H1 (cell line): Measurements from ENCODE around the gene MAN1C1. TPM values are rescaled to one million over a fixed set of nuclear protein-coding genes. Genes with fewer than 3 reads are reported as not detected.

ENCODE experiments used
- CTCF ChIA-PET: fragments of 300-600 bp; sonication (Branson Sonifier 250); formaldehyde crosslinking; loops from one replicate; lab custom pipeline; 2021; ENCODE audit not compliant: partially characterized antibody; lab: Charles Lee
- POLR2A ChIA-PET: fragments of 300-600 bp; sonication (Branson Sonifier 250); formaldehyde crosslinking; loops from one replicate; lab custom pipeline; 2021; ENCODE audit warnings: inconsistent platforms; ENCODE audit not compliant: partially characterized antibody; lab: Charles Lee
- DNase-seq, 2 experiments: peaks; one replicate each; pipeline versions ENCODE4 v3.0.0 to v3.0.0-alpha.2; 2010 to 2022; ENCODE audit warnings: low spot score in 2 of 2, low read depth in 1 of 2, mixed read lengths in 1 of 2
- FAIRE-seq: peaks from 2 replicates; lab custom pipeline; 2011; peaks lifted over from hg19 to GRCh38; lab: Jason Lieb, UNC
- H2AFZ ChIP-seq: 2 replicates; pipeline ENCODE4 v1.8.1; 2012; ENCODE audit warnings: low read length, inconsistent platforms
- H2AK5ac ChIP-seq: 2 replicates; pipeline ENCODE4 v1.6.1; 2013; ENCODE audit warnings: low read depth, low read length
- H2BK120ac ChIP-seq: replicated peaks from 2 replicates; pipeline ENCODE3; 2013; ENCODE audit warnings: low read depth, low read length, inconsistent platforms
- H2BK12ac ChIP-seq: 2 replicates; pipeline ENCODE4 v1.6.1; 2013; ENCODE audit warnings: low read depth, low read length
- H2BK15ac ChIP-seq: 2 replicates; pipeline ENCODE4 v1.6.1; 2013; ENCODE audit warnings: low read length
- H2BK20ac ChIP-seq: 2 replicates; pipeline ENCODE4 v1.6.1; 2013; ENCODE audit warnings: low read length
- H2BK5ac ChIP-seq: 2 replicates; pipeline ENCODE4 v1.6.1; 2013; ENCODE audit warnings: low read depth, low read length
- H3K14ac ChIP-seq: 2 replicates; pipeline ENCODE4 v1.6.1; 2013; ENCODE audit warnings: inconsistent platforms; ENCODE audit not compliant: insufficient read length
- H3K18ac ChIP-seq: 2 replicates; pipeline ENCODE4 v1.6.1; 2013; ENCODE audit warnings: low read length; ENCODE audit errors: extremely low read depth
- H3K23ac ChIP-seq: 2 replicates; pipeline ENCODE4 v1.6.1; 2013; ENCODE audit warnings: inconsistent platforms; ENCODE audit not compliant: insufficient read length
- H3K23me2 ChIP-seq: 2 replicates; pipeline ENCODE4 v1.6.1; 2013; ENCODE audit warnings: low read depth, low read length
- H3K27ac ChIP-seq: 2 replicates; pipeline ENCODE4 v1.6.1; 2011; ENCODE audit warnings: low read depth, low read length, inconsistent platforms
- H3K27me3 ChIP-seq, 4 experiments: replicated peaks in 1 of 4; 1 replicate in 1 of 4; 2 replicates in 3 of 4; pipeline versions ENCODE4 v1.6.1 to v1.8.1; 2011 to 2013; ENCODE audit warnings: low read length in 3 of 4, mild to moderate bottlenecking in 3 of 4, inconsistent platforms in 2 of 4, mixed read lengths in 2 of 4, moderate library complexity in 1 of 4; ENCODE audit not compliant: control insufficient read depth in 3 of 4, insufficient read depth in 3 of 4; ENCODE audit errors: extremely low read depth in 1 of 4
- H3K36me3 ChIP-seq, 4 experiments: 2 replicates each; pipeline versions ENCODE4 v1.6.1 to v1.8.1; 2011 to 2013; ENCODE audit warnings: mild to moderate bottlenecking in 4 of 4, low read length in 3 of 4, moderate library complexity in 2 of 4, control low read depth in 1 of 4, inconsistent platforms in 1 of 4; ENCODE audit not compliant: insufficient read depth in 4 of 4, control insufficient read depth in 2 of 4
- H3K4ac ChIP-seq: replicated peaks from 2 replicates; pipeline ENCODE3; 2013; ENCODE audit warnings: low read length, low read depth, mixed read lengths, inconsistent platforms; ENCODE audit not compliant: insufficient read length
- H3K4me1 ChIP-seq, 4 experiments: replicated peaks in 1 of 4; 1 replicate in 1 of 4; 2 replicates in 3 of 4; pipeline versions ENCODE4 v1.6.1 to v1.8.1; 2011 to 2013; ENCODE audit warnings: low read length in 3 of 4, inconsistent platforms in 2 of 4, mixed read lengths in 1 of 4; ENCODE audit not compliant: insufficient read depth in 4 of 4, control insufficient read depth in 3 of 4
- H3K4me2 ChIP-seq, 2 experiments: 2 replicates each; pipeline versions ENCODE4 v1.6.1 to v1.8.1; 2011 to 2013; ENCODE audit warnings: low read depth in 2 of 2, low read length in 2 of 2, control low read depth in 1 of 2, inconsistent platforms in 1 of 2, mild to moderate bottlenecking in 1 of 2; ENCODE audit not compliant: insufficient read depth in 1 of 2
- H3K4me3 ChIP-seq, 4 experiments: fragments of 200-600, 300-600 bp in 1 of 4; sonication (generic), shearing (Covaris generic), sonication (Bioruptor Twin) in 1 of 4; 2 replicates each; pipeline versions ENCODE4 v1.5.1 to v1.8.1; 2011 to 2016; ENCODE audit warnings: low read length in 4 of 4, low read depth in 3 of 4, control low read depth in 2 of 4, inconsistent platforms in 2 of 4, mild to moderate bottlenecking in 2 of 4, mixed read lengths in 1 of 4, moderate library complexity in 1 of 4; ENCODE audit not compliant: insufficient read depth in 2 of 4; ENCODE audit errors: extremely low read depth in 1 of 4
- H3K56ac ChIP-seq: replicated peaks from 2 replicates; pipeline ENCODE3; 2013; ENCODE audit warnings: low read depth, mild to moderate bottlenecking, mixed read lengths, low read length, inconsistent platforms; ENCODE audit not compliant: insufficient read length
- H3K79me1 ChIP-seq: 2 replicates; pipeline ENCODE4 v1.6.1; 2013; ENCODE audit warnings: low read depth, low read length, control low read depth
- H3K79me2 ChIP-seq, 2 experiments: 2 replicates each; pipeline versions ENCODE4 v1.6.1 to v1.8.1; 2012 to 2013; ENCODE audit warnings: low read length in 2 of 2, mild to moderate bottlenecking in 2 of 2, inconsistent platforms in 1 of 2; ENCODE audit not compliant: insufficient read depth in 2 of 2, control insufficient read depth in 1 of 2
- H3K9ac ChIP-seq, 4 experiments: replicated peaks in 1 of 4; 1 replicate in 1 of 4; 2 replicates in 3 of 4; pipeline versions ENCODE4 v1.6.1 to v1.8.1; 2011 to 2013; ENCODE audit warnings: low read depth in 3 of 4, low read length in 3 of 4, control low read depth in 2 of 4, mild to moderate bottlenecking in 2 of 4, moderate library complexity in 2 of 4, inconsistent platforms in 1 of 4; ENCODE audit errors: extremely low read depth in 1 of 4
- H3K9me3 ChIP-seq, 2 experiments: 2 replicates each; pipeline versions ENCODE4 v1.6.1 to v1.8.1; 2012 to 2013; ENCODE audit warnings: mild to moderate bottlenecking in 2 of 2, moderate library complexity in 2 of 2, control low read depth in 1 of 2, inconsistent platforms in 1 of 2, low read depth in 1 of 2, low read length in 1 of 2, mixed read lengths in 1 of 2; ENCODE audit not compliant: insufficient read depth in 2 of 2
- H4K20me1 ChIP-seq, 2 experiments: replicated peaks in 1 of 2; 2 replicates each; pipeline versions ENCODE3 to v1.8.1; 2011 to 2013; ENCODE audit warnings: inconsistent platforms in 2 of 2, low read length in 2 of 2, mild to moderate bottlenecking in 1 of 2; ENCODE audit not compliant: insufficient read depth in 2 of 2, control insufficient read depth in 1 of 2
- H4K5ac ChIP-seq: 2 replicates; pipeline ENCODE4 v1.6.1; 2013; ENCODE audit warnings: low read length, low read depth, mixed read lengths, inconsistent platforms; ENCODE audit not compliant: insufficient read length
- H4K8ac ChIP-seq: 2 replicates; pipeline ENCODE4 v1.8.0; 2013; ENCODE audit warnings: mild to moderate bottlenecking, moderate library complexity, low read length, inconsistent platforms; ENCODE audit not compliant: insufficient read depth; ENCODE audit errors: extremely low read depth
- H4K91ac ChIP-seq: replicated peaks from 2 replicates; pipeline ENCODE3; 2013; ENCODE audit warnings: low read length, mixed read lengths, inconsistent platforms; ENCODE audit not compliant: insufficient read length
- CREB1 ChIP-seq: IDR thresholded peaks from 2 replicates; pipeline ENCODE4 v1.6.1; 2012; ENCODE audit warnings: inconsistent platforms
- JUN ChIP-seq: IDR thresholded peaks from 2 replicates; pipeline ENCODE4 v1.6.1; 2011; ENCODE audit warnings: low read depth, mild to moderate bottlenecking, improper control_type of control experiment, low read length
- SUZ12 ChIP-seq: fragments of 200-600 bp; sonication (generic); IDR thresholded peaks from 2 replicates; pipeline ENCODE4 v1.6.1; 2012; ENCODE audit warnings: mild to moderate bottlenecking, inconsistent platforms, low read length, moderate library complexity, mixed read lengths
- WGBS, 2 experiments: shearing (Covaris generic) in 1 of 2; methylation state at CpG; one replicate each; pipeline versions ENCODE4 v1.1.6 to v1.1.7; 2013 to 2015; ENCODE audit warnings: low lambda C conversion rate in 2 of 2, mixed read lengths in 2 of 2, inconsistent platforms in 1 of 2, low coverage in 1 of 2, missing lambda C conversion rate in 1 of 2; ENCODE audit not compliant: insufficient replicate concordance in 2 of 2, insufficient coverage in 1 of 2, insufficient read length in 1 of 2; ENCODE audit errors: extremely low coverage in 1 of 2, missing lambda C conversion rate in 1 of 2; 5-methylcytosine and 5-hydroxymethylcytosine counted together
- polyA plus RNA-seq, 7 experiments: library from polyadenylated mRNA; depleted of rRNA in 3 of 7; stranded (reverse) in 5 of 7; unstranded in 2 of 7; fragments of >200 nt in 5 of 7; fragments of 200-250 nt in 2 of 7; gene quantifications; 1 replicate in 5 of 7; 2 replicates in 1 of 7; 4 replicates in 1 of 7; pipeline versions ENCODE4 v1.2.1 to v1.2.3, GENCODE V29; 2011 to 2013; ENCODE audit warnings: missing spikeins in 2 of 7, mixed read lengths in 2 of 7
- total RNA-seq: library from RNA; stranded (reverse); fragmentation: NEBNext Ultra II Directional; extraction: Animal tissue kit (Norgen Biotek cat#: 25700); gene quantifications from 2 replicates; pipeline ENCODE4 v1.2.1, GENCODE V29; 2021

Gene MAN1C1
- total and polyA plus RNA-seq, 2 of the 8 experiments (the other 6 are each of a cell fraction or from before 2014, with no cell fraction given): 7.8 to 15.2 TPM

- H2BK20ac ChIP-seq: no peak overlapping the region
- H2BK12ac ChIP-seq: no peak overlapping the region
- no peak overlapping the region for H2BK5ac ChIP-seq
- 98% methylated on average over 5 of the region's 5 CpGs; no CpG with 5 or more reads in 1 of the 2 experiments for WGBS, 2 experiments
- no peaks in the 10 kb centered on the region for H3K4me1 ChIP-seq
- no peak overlapping the region for H4K5ac ChIP-seq
- peaks cover 2 to 4% of the 10 kb centered on the region in 2 experiments for H4K20me1 ChIP-seq
- H3K14ac ChIP-seq: no peak overlapping the region
- no peaks in the 10 kb centered on the region for H3K27me3 ChIP-seq
- no peak overlapping the region for H2BK120ac ChIP-seq
- no peak overlapping the region for H2BK15ac ChIP-seq
- H3K79me1 ChIP-seq: no peaks in the 10 kb centered on the region; the same call in 1 of the 2 replicates
- H2AFZ ChIP-seq: no peak overlapping the region
- H4K8ac ChIP-seq: no peak overlapping the region
- CTCF ChIA-PET: interaction anchor here (1.2 to 2.8 kb wide), 2 partner anchors 23 to 62 kb away, joined by 3 to 12 read pairs; no protein-coding TSS in a partner anchor
- DNase-seq: no peak
- no peak overlapping the region for H3K56ac ChIP-seq
- FAIRE-seq: no peak
- peaks cover 23 to 82% (median 64%) of the 10 kb centered on the region in 4 experiments for H3K36me3 ChIP-seq
- TF ChIP-seq SUZ12 (no peak), JUN (no peak), CREB1 (no peak)
- no peaks in the 10 kb centered on the region for H3K79me2 ChIP-seq
- no peak overlapping the region for H2AK5ac ChIP-seq
- H3K18ac ChIP-seq: no peak overlapping the region
- no peak overlapping the region for H3K23ac ChIP-seq
- no peaks in the 10 kb centered on the region for H3K9me3 ChIP-seq
- H3K23me2 ChIP-seq: no peaks in the 10 kb centered on the region
- no peak overlapping the region for H3K9ac ChIP-seq
- no peak overlapping the region for H3K4me2 ChIP-seq
- H4K91ac ChIP-seq: no peak overlapping the region
- POLR2A ChIA-PET: interaction anchor here (0.7 to 1.9 kb wide), 4 partner anchors 11 to 39 kb away, joined by 3 to 10 read pairs (median 3); partner anchors contain the start of gene MTFR1L
- no peak overlapping the region for H3K27ac ChIP-seq
- H3K4ac ChIP-seq: no peak overlapping the region
- no peak overlapping the region for H3K4me3 ChIP-seq
Observed at GRCh38 chr1:25833158-25833557, 216.6 kb downstream of the MAN1C1 start.

Other genes with a start within 250 kb of the MAN1C1 start
- 0.50 TPM in 1 of 2 replicates, not detected in the other for gene RHCE, start 196.0 kb upstream of the MAN1C1 start, total RNA-seq
- gene RHCE, start 196.0 kb upstream of the MAN1C1 start, polyA plus RNA-seq (2011; rRNA removed): 0.23 and 0.41 TPM in 2 replicates
- 15.1 and 15.8 TPM in 2 replicates for gene MACO1, start 185.9 kb upstream of the MAN1C1 start, total RNA-seq
- gene MACO1, start 185.9 kb upstream of the MAN1C1 start, polyA plus RNA-seq (2011; rRNA removed): 2.4 and 3.5 TPM in 2 replicates
- 12.8 and 14.0 TPM in 2 replicates for gene LDLRAP1, start 73.2 kb upstream of the MAN1C1 start, total RNA-seq
- 13.2 and 16.3 TPM in 2 replicates for gene LDLRAP1, start 73.2 kb upstream of the MAN1C1 start, polyA plus RNA-seq (2011; rRNA removed)
- 77.4 and 77.6 TPM in 2 replicates for gene SELENON, start 183.4 kb downstream of the MAN1C1 start, total RNA-seq
- gene SELENON, start 183.4 kb downstream of the MAN1C1 start, polyA plus RNA-seq (2011; rRNA removed): 43.0 and 67.3 TPM in 2 replicates
- gene MTFR1L, start 203.2 kb downstream of the MAN1C1 start, total RNA-seq: 20.8 and 23.1 TPM in 2 replicates
- gene MTFR1L, start 203.2 kb downstream of the MAN1C1 start, polyA plus RNA-seq (2011; rRNA removed): 23.1 and 39.9 TPM in 2 replicates
- gene AUNIP, start 242.7 kb downstream of the MAN1C1 start, total RNA-seq: 22.9 and 23.2 TPM in 2 replicates
- 15.4 and 18.6 TPM in 2 replicates for gene AUNIP, start 242.7 kb downstream of the MAN1C1 start, polyA plus RNA-seq (2011; rRNA removed)